Rectal smooth muscle tissue (tissue), 1 donor: ENCODE results near the gene ARFRP1.
A peak's percentile ranks its signal among the peaks of the same experiment; 100 is the strongest.

ENCODE experiments used
- H3K27ac ChIP-seq: one replicate; pipeline ENCODE4 v1.7.0; 2013; ENCODE audit warnings: low read depth, low read length, inconsistent platforms
- H3K27me3 ChIP-seq: one replicate; pipeline ENCODE4 v1.7.0; 2013; ENCODE audit warnings: low read length; ENCODE audit not compliant: control insufficient read depth, insufficient read depth
- H3K36me3 ChIP-seq: one replicate; pipeline ENCODE4 v1.7.0; 2013; ENCODE audit warnings: low read length; ENCODE audit not compliant: control insufficient read depth, insufficient read depth
- H3K4me1 ChIP-seq: one replicate; pipeline ENCODE4 v1.7.0; 2013; ENCODE audit warnings: low read length; ENCODE audit not compliant: control insufficient read depth, insufficient read depth
- H3K4me3 ChIP-seq: one replicate; pipeline ENCODE4 v1.7.0; 2013; ENCODE audit warnings: low read length
- H3K9ac ChIP-seq: one replicate; pipeline ENCODE4 v1.7.0; 2013; ENCODE audit warnings: low read length

ARFRP1 gene

DNA sequence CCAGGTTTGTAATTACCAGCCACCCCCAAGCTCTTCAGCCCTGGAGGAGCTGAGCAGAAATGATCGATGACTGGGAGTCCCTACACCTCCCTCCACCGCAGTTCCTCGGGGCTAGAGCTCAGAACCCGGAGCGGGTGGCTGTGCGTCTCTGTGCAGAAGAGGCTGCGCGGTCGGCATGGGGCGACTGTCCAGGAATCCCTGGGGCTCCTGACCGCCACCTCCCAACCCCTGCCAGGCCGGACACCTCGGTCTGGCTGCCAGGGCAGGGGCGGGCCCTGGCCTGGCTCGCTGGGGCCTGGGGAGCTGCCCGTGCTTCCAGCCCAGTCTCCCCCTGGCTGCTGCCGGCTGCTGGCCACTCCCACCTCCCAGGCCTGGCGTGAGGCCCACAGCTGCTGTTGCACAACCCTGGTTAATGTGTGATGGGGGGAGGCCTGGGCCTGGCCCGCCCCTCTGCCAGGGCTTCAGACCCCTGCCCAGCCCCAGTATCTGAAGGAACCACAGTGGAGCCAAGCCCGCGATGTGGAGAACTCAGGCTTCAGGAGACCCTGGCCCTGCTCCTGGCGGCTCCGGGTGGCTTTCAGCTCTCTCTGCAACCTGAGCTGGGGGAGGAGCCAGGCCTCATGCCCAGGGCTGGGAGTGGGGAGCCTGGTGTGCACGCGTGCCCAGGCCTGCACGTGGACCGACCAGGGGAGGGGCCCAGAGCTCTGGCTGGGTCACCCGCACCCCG lies 33.0 kb upstream of the ARFRP1 start:
- peaks cover 11% of the 10 kb centered on the region for H3K4me1 ChIP-seq
- peak overlapping the region; percentile 86 for H3K9ac ChIP-seq
- H3K27me3 ChIP-seq, result no peaks in the 10 kb centered on the region

DNA sequence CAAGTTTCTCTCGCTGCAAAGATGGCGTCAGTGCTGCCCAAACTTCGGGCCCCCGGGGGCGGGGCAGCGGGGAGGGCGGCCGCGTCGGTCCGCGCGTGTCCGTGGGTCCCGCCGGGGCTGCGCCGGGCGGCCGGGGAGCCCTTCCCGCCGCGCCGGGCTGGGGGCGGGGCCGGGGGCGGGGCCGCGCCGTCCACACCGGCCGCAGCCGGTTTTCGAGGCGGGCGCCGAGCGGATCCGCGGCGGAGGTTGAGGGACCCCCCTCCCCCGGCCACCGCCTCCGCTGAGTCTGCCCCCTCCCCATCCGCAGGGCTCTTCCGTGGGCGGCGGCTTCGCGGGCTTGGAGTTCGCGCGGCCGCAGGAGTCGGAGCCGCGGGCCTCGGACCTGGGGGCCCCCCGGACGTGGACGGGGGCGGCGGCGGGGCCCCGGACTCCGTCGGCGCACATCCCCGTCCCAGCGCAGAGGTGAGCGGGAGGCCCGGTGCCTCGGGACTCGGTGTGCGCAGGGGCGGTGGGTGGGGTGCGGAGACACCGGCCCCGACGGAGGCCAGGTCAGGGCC lies 32.4 kb upstream of the ARFRP1 start:
- H3K27me3 ChIP-seq, result no peaks in the 10 kb centered on the region
- H3K9ac ChIP-seq, result peak overlapping the region; percentile 86
- peak overlapping the region; percentile 70 for H3K4me3 ChIP-seq
- peak overlapping the region; percentile 96 for H3K27ac ChIP-seq
- peaks cover 11% of the 10 kb centered on the region for H3K4me1 ChIP-seq
- H3K36me3 ChIP-seq, result no peaks in the 10 kb centered on the region

More for the DNA sequence above, 33.0 kb upstream of the ARFRP1 start:
- H3K4me3 ChIP-seq, result peak overlapping the region; percentile 70
- H3K27ac ChIP-seq, result peak overlapping the region; percentile 96
- H3K36me3 ChIP-seq, result no peaks in the 10 kb centered on the region

DNA sequence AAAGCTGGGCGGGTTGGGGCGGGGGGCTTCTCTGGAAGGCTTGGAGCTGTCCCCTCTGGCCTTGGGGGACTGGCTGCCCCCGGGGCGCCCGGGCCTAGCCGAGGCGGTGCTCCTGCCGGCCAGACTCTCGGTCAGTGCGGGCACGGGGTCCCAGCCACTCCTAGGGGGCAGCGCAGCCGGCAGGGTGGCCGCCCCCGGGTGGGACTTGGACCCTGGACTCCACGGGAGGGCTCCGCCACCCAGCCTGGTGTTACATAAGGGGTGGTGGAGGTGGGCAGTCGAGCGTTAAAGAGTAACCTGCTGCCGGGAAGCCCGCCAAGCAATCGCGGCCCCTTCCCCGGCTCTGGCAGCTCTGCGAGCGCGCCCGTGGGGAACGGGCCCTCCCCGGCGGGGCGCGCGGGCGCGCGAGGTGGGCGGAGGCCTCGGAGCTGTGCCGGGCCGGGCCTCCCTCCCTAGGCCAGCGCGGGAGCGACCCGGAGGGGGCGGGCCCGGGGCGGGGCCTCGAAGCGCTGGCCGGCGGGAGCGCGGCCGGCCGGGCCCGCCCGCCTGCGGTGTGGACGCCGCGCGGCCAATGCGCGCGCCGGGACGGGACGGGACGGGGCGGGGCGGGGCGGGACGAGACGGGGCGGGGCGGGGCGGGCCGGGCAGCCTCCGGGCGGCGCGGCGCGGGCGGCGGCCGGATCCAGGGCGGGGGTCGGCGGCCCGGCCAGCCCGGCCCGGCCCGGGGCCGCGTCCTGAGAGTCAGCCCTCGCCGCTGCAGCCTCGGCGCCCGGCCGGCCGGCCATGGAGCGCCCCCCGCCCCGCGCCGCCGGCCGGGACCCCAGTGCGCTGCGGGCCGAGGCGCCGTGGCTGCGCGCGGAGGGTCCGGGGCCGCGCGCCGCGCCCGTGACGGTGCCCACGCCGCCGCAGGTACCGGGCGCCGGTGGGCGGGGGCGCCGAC lies 31.6 kb upstream of the ARFRP1 start, which contains the start of gene SLC2A4RG:
SLC2A4RG (plus strand) TSS at position 647 of the 940 bp plus-strand sequence; CDS start at position 784, 137 bp downstream.
- peak within 1 kb of the TSS; percentile 96 for H3K27ac ChIP-seq
- no peaks in the 10 kb centered on the region for H3K27me3 ChIP-seq
- peak within 1 kb of the TSS; percentile 86 for H3K9ac ChIP-seq
- peaks cover 11% of the 10 kb centered on the region for H3K4me1 ChIP-seq
- no peaks in the 10 kb centered on the region for H3K36me3 ChIP-seq
- peak within 1 kb of the TSS; percentile 71 for H3K4me3 ChIP-seq

- peaks cover 3% of the 10 kb centered on the region for H3K36me3 ChIP-seq
- H3K27ac ChIP-seq, result peak overlapping the region; percentile 75
- H3K27me3 ChIP-seq, result no peaks in the 10 kb centered on the region
- no peak overlapping the region for H3K9ac ChIP-seq
- peaks cover 11% of the 10 kb centered on the region for H3K4me1 ChIP-seq
- H3K4me3 ChIP-seq, result peak overlapping the region; percentile 71
These were observed 30.9 kb upstream of the ARFRP1 start for GRCh38 chr20:63738687-63739129.

DNA sequence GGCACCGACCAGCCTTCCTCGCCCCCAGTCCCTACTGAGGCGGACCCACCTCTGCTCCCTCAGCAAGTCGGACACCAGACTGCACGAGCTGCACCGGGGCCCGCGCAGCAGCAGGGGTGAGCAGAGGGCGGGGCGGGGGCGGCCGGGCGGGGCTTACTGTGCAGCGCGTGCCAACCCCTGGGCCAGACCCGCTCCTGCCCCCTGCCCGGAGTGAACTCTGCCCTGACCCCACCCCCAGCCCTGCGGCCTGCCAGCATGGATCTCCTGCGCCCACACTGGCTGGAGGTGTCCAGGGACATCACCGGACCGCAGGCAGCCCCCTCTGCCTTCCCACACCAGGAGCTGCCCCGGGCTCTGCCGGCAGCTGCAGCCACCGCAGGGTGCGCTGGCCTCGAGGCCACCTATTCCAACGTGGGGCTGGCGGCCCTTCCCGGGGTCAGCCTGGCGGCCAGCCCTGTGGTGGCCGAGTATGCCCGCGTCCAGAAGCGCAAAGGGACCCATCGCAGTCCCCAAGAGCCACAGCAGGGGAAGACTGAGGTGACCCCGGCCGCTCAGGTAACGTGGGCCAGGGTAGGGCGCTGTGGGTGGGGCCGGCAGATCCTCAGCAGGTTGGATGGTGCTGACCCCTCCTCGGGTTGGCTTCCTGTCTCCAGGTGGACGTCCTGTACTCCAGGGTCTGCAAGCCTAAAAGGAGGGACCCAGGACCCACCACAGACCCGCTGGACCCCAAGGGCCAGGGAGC lies 30.3 kb upstream of the ARFRP1 start:
- Histone ChIP-seq H3K27ac (no peak overlapping the region), H3K36me3 (peaks cover 6% of the 10 kb centered on the region), H3K4me1 (peaks cover 11% of the 10 kb centered on the region), H3K27me3 (no peaks in the 10 kb centered on the region), H3K4me3 (peak overlapping the region; percentile 43), H3K9ac (no peak overlapping the region)

DNA sequence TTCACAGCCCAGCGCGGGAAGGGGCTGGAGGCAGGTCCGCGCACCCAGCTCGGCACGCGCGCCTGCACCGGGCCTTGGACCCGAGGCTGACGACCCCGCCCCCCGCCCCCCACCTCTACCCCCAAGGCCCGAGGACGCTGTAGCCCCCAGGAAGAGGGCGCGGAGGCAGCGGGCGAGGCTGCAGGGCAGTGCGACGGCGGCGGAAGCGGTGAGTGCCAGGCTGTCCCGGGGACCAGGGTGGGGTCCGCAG lies 29.8 kb upstream of the ARFRP1 start:
- Histone ChIP-seq H3K27ac (no peak overlapping the region), H3K9ac (no peak overlapping the region), H3K27me3 (no peaks in the 10 kb centered on the region), H3K36me3 (peaks cover 6% of the 10 kb centered on the region), H3K4me3 (peak overlapping the region; percentile 61), H3K4me1 (peaks cover 11% of the 10 kb centered on the region)

GRCh38 chr20:63736893-63737694 lies 29.3 kb upstream of the ARFRP1 start:
- no peak overlapping the region for H3K27ac ChIP-seq
- H3K36me3 ChIP-seq, result peaks cover 6% of the 10 kb centered on the region
- H3K9ac ChIP-seq, result no peak overlapping the region
- peaks cover 11% of the 10 kb centered on the region for H3K4me1 ChIP-seq
- peak overlapping the region; percentile 61 for H3K4me3 ChIP-seq
- no peaks in the 10 kb centered on the region for H3K27me3 ChIP-seq

- Histone ChIP-seq H3K4me3 (peak within 1 kb of the TSS; percentile 61), H3K9ac (no peak within 1 kb of the TSS), H3K27ac (no peak within 1 kb of the TSS), H3K4me1 (peaks cover 6% of the 10 kb centered on the region), H3K36me3 (peaks cover 6% of the 10 kb centered on the region), H3K27me3 (no peaks in the 10 kb centered on the region)
These were observed 28.3 kb upstream of the ARFRP1 start, which contains the start of gene LIME1 for GRCh38 chr20:63735859-63736718. Gene LIME1 (plus strand): TSS chr20:63736664. CDS start chr20:63737550, 886 bp downstream.

- Histone ChIP-seq H3K4me3 (no peak overlapping the region), H3K4me1 (peaks cover 5% of the 10 kb centered on the region), H3K36me3 (peaks cover 6% of the 10 kb centered on the region), H3K9ac (no peak overlapping the region), H3K27ac (no peak overlapping the region), H3K27me3 (no peaks in the 10 kb centered on the region)
These were observed 27.4 kb upstream of the ARFRP1 start for GRCh38 chr20:63734946-63735858.
